Bronchial epithelial cell (primary cell): ENCODE measurements around the gene SDHB. TPM values are rescaled to one million over a fixed set of nuclear protein-coding genes. Genes with fewer than 3 reads are reported as not detected.

Experiments used
- DNase-seq: peaks from one replicate; pipeline ENCODE4 v3.0.0-alpha.2; 2010; ENCODE audit warnings: low read depth
- FAIRE-seq: peaks from 2 replicates; lab custom pipeline; 2011; peaks lifted over from hg19 to GRCh38; lab: Jason Lieb, UNC
- H3K27me3 ChIP-seq: 2 replicates; pipeline ENCODE4 v1.5.1; 2011; ENCODE audit warnings: low read length; ENCODE audit not compliant: control insufficient read depth, insufficient read depth
- H3K36me3 ChIP-seq: 2 replicates; pipeline ENCODE4 v1.5.1; 2011; ENCODE audit warnings: low read length; ENCODE audit not compliant: control insufficient read depth, insufficient read depth
- H3K4me3 ChIP-seq: 2 replicates; pipeline ENCODE4 v1.5.1; 2011; ENCODE audit warnings: mild to moderate bottlenecking, low read depth, low read length, control low read depth
- total RNA-seq: library from RNA; depleted of rRNA; stranded (reverse); fragments of >200 nt; gene quantifications from 2 replicates; pipeline ENCODE4 v1.2.1, GENCODE V29; 2014
- TF ChIP-seq, protein P1 (sequence below): IDR thresholded peaks from 2 replicates; pipeline ENCODE4 v1.5.1; 2011; ENCODE audit warnings: mild to moderate bottlenecking, moderate library complexity, low read length, control low read depth, inconsistent platforms; ENCODE audit not compliant: insufficient read depth, severe bottlenecking

Gene SDHB
- total RNA-seq, 1 donor from 2014 or later = 185 TPM

DNA sequence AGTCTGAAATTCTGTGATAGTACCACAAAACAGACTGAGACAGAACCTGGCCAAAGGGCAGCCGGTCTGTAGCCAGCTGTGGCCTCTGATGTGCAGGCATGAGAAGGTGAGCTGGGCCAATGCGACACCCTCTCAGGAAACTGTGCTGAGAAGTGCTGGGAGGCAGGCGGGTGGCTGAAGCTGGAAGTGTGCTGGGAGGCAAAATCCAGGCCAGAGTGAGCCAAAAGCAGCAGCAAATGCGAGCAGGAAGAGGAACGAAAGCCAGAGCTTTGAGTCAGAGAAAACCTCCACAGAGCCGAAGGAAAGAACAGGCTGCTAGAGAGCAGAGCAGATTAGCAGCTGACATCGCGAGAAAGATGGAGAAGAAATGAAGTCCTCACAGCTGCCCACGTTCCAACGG lies 31.9 kb downstream of the SDHB start:
- FAIRE-seq = no peak
- TF ChIP-seq, protein P1, sequence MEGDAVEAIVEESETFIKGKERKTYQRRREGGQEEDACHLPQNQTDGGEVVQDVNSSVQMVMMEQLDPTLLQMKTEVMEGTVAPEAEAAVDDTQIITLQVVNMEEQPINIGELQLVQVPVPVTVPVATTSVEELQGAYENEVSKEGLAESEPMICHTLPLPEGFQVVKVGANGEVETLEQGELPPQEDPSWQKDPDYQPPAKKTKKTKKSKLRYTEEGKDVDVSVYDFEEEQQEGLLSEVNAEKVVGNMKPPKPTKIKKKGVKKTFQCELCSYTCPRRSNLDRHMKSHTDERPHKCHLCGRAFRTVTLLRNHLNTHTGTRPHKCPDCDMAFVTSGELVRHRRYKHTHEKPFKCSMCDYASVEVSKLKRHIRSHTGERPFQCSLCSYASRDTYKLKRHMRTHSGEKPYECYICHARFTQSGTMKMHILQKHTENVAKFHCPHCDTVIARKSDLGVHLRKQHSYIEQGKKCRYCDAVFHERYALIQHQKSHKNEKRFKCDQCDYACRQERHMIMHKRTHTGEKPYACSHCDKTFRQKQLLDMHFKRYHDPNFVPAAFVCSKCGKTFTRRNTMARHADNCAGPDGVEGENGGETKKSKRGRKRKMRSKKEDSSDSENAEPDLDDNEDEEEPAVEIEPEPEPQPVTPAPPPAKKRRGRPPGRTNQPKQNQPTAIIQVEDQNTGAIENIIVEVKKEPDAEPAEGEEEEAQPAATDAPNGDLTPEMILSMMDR = no peak

DNA sequence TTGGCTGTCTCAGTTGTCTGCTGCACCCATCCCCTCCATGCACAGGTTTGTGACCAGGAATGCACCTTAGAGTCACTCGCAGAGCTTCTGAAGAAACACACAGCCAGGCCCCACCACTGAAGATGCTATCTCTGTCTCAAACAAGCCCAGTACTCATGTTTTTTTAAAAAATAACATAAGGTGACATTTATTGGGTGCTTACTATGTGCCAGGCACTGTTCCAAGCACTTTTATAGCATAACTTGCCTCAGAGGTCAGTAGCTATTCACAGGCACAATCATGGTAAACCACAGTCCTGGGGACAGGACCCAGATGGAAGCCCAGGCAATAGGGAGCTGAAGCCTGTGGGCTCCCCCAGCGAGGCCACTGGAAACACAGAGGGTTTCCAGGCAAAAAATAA lies 33.3 kb downstream of the SDHB start:
- Histone ChIP-seq H3K27me3 (no peaks in the 10 kb centered on the region), H3K4me3 (no peak overlapping the region), H3K36me3 (peaks cover 24% of the 10 kb centered on the region)
- FAIRE-seq (no peak), DNase-seq (no peak)
- TF ChIP-seq, protein P1 = no peak

More for the DNA sequence above, 31.9 kb downstream of the SDHB start:
- H3K36me3 ChIP-seq = peaks cover 27% of the 10 kb centered on the region
- H3K4me3 ChIP-seq = no peak overlapping the region
- no peak for DNase-seq
- H3K27me3 ChIP-seq = no peaks in the 10 kb centered on the region

DNA sequence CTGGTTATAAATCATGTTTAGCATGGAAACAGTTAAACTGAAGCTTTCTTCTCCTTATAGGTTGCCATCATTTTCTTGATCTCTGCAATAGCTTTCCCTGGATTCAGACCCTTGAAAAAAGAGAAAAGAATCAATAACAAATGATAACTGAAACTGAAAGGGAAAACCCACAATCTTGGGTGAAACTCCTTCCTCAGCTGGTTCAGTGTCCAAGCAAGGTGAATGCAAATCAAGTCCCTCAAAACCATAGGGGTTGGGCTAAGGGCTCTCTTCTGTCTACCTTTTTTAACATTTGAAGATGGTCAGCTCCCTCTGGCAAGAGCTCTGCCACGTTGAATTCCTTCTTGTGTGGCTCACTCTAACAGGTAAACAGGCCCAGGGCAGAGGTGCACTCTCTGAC lies 35.0 kb downstream of the SDHB start:
- FAIRE-seq (no peak), DNase-seq (no peak)
- TF ChIP-seq, protein P1 = no peak
- Histone ChIP-seq H3K4me3 (no peak overlapping the region), H3K27me3 (no peaks in the 10 kb centered on the region), H3K36me3 (peaks cover 19% of the 10 kb centered on the region)

DNA sequence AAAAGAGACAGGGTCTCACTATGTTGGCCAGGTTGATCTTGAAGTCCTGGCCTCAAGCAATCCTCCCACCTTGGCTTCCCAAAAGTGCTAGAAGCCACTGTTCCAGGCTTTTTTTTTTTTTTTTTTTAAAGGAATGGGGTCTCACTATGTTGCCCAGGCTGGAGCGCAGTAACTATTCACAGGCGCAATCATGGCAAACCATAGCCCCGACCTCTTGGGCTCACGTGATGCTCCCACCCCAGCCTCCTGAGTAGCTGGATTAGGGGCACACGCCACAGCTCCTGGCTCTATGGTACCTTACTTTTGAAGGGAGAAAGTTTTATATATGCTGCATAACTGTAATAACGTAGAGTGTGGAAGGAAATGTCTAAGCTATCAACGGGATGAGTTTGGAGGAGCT lies 36.4 kb downstream of the SDHB start:
- Histone ChIP-seq H3K27me3 (no peaks in the 10 kb centered on the region), H3K36me3 (peaks cover 14% of the 10 kb centered on the region), H3K4me3 (no peak overlapping the region)
- TF ChIP-seq, protein P1 = no peak
- FAIRE-seq = no peak
- no peak for DNase-seq

DNA sequence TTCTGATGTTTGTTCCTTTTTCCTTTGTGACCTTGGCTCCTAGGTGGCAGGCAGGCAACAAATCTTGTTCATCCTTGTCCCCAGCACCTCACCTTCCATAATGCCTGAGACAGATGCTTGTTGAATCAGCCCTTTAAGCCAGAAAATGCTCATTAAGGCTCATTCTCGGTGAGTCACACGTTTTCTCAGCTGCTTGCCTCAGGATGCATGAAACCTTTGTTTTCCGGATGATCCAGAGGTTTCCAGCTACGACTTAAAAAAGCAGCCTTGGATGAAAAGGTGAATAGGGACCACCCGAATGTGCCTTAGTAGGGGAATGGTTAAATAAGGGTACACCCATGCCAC lies 37.5 kb downstream of the SDHB start:
- peaks cover 10% of the 10 kb centered on the region for H3K36me3 ChIP-seq
- DNase-seq (peak; percentile 74), FAIRE-seq (peak; percentile 81)
- no peaks in the 10 kb centered on the region for H3K27me3 ChIP-seq
- H3K4me3 ChIP-seq = no peak overlapping the region
- TF ChIP-seq, protein P1 = no peak
